GM20431 (cell line): ENCODE results near the gene DRAXIN.

ENCODE experiments used
- in situ Hi-C: fragments of 300-500 bp; cut with MseI, MboI; formaldehyde crosslinking; loops from one replicate; pipeline ENCODE4 v1.15.0; 2020; ENCODE audit warnings: low sequenced_read_pairs; ENCODE audit not compliant: unreplicated experiment

DRAXIN gene

GRCh38 chr1:11749203-11749689 lies 57.7 kb downstream of the DRAXIN start:
- in situ Hi-C loops: no loop called here

DNA sequence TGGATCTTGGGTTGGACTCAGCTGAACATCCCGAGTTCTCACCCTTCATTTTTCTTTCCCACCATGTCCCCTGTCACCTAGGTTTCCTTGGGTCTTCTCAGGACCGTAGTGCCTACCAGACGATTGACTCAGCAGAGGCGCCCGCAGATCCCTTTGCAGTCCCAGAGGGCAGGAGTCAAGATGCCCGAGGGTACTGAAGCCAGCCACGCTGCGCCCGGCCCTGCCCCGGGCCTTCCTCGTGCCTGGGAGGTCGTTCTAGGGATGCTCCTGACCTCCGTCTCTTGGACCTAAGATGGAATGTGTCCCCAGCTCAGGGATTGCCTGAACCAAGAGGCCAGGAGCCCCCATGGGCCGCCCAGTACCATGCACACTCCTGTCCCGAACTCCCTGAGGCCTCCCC lies 58.5 kb downstream of the DRAXIN start:
- in situ Hi-C loops: no loop called here

DNA sequence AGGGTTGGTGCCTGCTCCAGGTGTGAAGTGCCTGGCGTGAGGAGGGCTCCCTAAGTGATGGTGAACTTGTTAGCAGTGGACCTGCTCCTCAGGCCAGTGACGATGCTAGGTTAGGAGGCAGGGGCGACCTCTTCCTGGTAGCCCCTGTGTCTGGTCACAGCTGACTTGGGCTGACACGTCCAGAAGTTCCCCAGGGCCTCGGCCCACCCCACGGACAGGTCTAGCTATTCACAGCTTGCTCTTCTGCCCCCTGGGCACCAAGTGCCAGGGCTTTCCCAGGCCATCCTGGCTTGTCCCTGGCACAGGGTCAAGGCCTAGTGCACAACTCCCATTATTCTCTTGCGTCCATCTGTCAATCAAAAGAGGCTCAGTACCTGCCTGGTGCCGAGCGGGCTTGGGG lies 59.6 kb downstream of the DRAXIN start:
- in situ Hi-C loops: no loop called here

GRCh38 chr1:11752359-11753088 lies 61.0 kb downstream of the DRAXIN start:
- in situ Hi-C loops: no loop called here

- in situ Hi-C loops: no loop called here
Observed at GRCh38 chr1:11753555-11754208, 62.2 kb downstream of the DRAXIN start.

DNA sequence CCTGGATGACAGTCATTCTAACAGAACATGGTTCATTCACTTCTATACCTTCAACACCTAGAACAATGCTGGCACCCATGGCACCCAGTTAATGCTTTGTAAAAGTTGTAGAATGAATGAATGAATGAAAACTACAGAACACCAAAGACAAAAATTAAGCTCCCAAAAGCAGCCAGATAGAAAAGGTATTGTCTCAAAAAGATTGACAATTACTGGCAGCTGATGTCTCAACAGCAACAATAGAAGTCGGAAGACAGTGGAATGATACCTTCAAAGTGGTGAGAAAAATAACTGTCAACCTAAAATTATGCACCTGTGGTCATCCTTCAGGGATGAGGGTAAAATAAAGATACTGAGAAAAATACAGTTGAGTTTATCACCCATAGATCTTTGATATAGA lies 65.5 kb downstream of the DRAXIN start:
- in situ Hi-C loops: no loop called here

- in situ Hi-C loops: no loop called here
Observed at GRCh38 chr1:11759791-11760190, 68.3 kb downstream of the DRAXIN start.

- in situ Hi-C loops: no loop called here
Observed at GRCh38 chr1:11761285-11761684, 69.8 kb downstream of the DRAXIN start.

GRCh38 chr1:11761988-11762406 lies 70.5 kb downstream of the DRAXIN start, which contains the start of gene C1orf167:
C1orf167 (plus strand) TSS chr1:11762193; CDS start chr1:11764401, 2,208 bp downstream.
- in situ Hi-C loops: no loop called here

DNA sequence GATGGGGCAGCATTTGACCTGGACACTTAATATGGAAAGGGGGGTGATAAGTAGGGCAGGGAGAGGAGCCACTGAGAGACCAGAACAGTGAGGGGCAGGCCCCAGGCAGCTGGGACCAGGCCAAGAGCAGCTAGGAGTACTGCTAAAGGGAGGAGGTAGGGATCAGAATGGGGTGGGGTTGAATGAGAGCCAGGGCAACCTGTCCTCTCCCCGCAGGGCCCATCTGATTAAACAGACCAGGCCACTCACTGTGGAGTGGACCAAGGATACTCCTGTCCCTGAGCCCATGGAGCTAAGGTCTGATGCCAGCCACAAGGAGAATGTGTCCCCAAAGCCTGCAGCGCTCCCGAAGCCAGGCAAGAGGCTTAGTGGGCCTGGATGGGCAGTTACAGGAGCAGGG lies 72.6 kb downstream of the DRAXIN start:
- in situ Hi-C loops: no loop called here

- in situ Hi-C loops: no loop called here
Observed at GRCh38 chr1:11764519-11764918, 73.0 kb downstream of the DRAXIN start.

- in situ Hi-C loops: no loop called here
Observed at GRCh38 chr1:11765661-11766428, 74.3 kb downstream of the DRAXIN start.

DNA sequence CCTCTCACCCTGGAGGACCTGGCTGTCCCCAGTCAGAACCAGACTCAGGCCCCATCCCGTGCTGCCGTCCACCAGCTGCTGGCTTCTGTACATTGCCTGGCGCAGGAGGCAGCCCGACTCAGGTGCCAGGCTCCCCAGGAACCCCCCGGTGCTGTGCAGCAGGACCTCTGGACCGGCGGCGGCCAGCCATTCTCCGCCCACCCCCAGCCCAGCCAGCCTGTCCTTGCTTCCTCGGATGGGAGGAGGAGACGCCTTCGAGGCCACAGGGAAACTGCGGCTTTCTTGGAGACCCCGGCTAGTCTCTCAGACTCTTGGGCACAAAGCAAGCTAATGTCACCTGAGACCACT lies 74.9 kb downstream of the DRAXIN start:
- in situ Hi-C loops: no loop called here

DNA sequence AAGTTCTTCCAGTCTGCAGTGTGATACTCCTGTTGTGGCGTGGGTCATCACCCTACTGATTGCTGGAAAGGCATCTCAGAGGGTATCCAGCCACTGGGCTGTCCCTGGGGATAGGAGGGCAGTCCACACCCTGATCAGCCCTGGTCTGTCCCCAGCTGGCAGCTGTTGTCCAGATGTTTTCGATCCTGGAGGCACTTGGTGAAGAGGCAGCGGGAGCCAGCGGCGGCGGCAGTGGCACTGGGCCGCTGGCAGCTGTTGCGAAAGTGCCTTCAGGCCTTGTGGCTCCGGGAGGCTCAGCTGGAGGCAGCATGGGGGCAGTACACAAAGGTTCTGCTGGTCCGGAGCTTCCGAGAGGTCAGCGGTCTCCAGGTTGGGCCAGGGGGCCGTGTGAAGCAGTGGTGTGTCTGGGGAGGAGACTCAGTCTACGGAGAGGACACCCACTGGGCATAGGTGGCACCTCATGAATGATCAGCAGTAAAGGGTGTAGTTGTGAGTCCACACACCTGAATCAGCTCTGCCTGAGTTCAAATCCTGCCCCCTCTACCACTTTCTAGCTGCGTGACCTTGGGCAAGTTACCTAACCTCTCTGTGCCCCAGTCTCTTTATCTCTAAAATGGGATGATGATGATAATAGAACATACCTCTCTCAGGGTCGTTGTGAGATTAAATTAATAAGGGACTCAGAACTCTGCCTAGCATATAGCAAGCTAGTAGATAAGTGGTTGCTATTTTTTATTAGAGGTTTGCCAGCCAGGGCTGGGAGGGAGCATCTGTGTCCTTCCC lies 76.6 kb downstream of the DRAXIN start:
- in situ Hi-C loops: no loop called here

DNA sequence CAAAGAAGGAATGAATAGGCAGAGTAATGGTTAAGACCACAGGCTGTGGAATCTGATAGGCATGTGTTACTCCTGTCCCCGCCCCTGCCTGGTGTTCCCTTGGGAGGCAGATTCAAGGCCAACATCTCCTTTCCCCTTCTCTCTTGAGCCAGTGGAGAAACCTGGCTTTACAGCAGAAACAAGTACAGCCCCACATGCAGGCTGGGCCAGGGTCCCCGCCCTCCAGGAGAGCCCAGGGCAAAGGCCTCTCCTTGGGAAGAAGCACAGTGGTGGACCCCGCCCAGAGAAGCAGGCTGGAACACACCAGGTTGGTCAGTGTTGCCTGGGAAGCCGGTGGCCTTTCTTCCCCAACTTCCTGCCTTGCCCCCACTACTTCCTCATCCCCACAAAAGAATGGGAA lies 77.3 kb downstream of the DRAXIN start:
- in situ Hi-C loops: no loop called here

GRCh38 chr1:11769274-11769673 lies 77.8 kb downstream of the DRAXIN start:
- in situ Hi-C loops: no loop called here

DNA sequence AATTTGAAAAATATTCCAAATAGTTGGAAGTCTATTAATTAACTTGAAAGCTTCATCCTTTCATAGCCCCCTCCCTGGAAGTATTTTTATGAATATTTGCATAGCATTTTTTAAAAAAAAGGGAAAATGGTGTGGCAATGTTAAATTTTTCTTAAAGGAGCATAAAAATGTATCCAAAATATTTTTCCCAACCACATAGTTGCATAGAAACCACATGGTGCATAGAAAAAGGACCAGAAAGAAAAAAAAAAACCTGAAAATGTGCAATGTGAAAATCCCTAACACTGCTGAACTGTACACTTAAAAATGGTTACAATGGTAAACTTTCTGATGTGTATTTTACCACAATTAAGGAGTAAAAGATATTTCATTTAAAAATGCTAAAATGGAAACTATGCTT lies 78.5 kb downstream of the DRAXIN start:
- in situ Hi-C loops: no loop called here

GRCh38 chr1:11771481-11772043 lies 80.1 kb downstream of the DRAXIN start:
- in situ Hi-C loops: no loop called here

GRCh38 chr1:11772458-11772857 lies 80.9 kb downstream of the DRAXIN start:
- in situ Hi-C loops: no loop called here

- in situ Hi-C loops: no loop called here
Observed at GRCh38 chr1:11774753-11775152, 83.2 kb downstream of the DRAXIN start.
